ENCODE measurements around the gene OR1E2.

DNA sequence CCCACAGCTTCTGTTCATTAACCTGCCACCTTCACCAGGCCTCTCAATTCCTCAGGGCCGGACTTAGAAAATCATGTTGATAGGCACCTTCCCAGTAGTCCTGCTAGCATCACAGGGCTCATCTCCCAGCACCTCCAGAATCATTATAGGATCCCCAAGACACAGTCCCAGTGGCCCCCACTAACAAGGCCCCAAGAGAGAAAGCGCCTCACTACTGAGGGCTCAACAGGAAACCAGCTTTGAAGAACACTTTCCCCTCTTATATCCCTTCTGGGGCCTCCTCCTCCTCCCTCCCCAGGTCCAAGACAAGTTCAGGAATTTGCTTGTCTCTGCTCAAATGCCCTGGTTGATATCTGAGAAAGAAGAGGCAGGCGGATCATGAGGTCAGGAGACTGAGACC, 22.6 kb downstream of the OR1E2 start, which contains the start of gene OR3A3:
- TF ChIP-seq POLR2A (IDR thresholded peaks at IDR 0.05; ENCODE audit: low read depth, low read length) (no peak), ZNF217 (IDR thresholded peaks at IDR 0.05) (no peak), SIN3A (IDR thresholded peaks at IDR 0.05; ENCODE audit: low read depth, low read length) (no peak), POLR2AphosphoS5 (IDR thresholded peaks at IDR 0.05; ENCODE audit: low read length) (no peak), CREM (IDR thresholded peaks at IDR 0.05; ENCODE audit: low read depth) (no peak), CTCF (IDR thresholded peaks at IDR 0.05 in 2 of 3, conservative IDR thresholded peaks at IDR 0.05 in 1 of 3; ENCODE audit: control insufficient read depth in 2 of 3, extremely low read depth in 1 of 3, insufficient read depth in 1 of 3, low read depth in 3 of 3, low read length in 3 of 3) (no peak), FOXK2 (IDR thresholded peaks at IDR 0.05) (no peak), NR2C1 (IDR thresholded peaks at IDR 0.05) (no peak), PAX5 (IDR thresholded peaks at IDR 0.05; ENCODE audit: borderline replicate concordance, low read depth, low read length) (no peak), TCF12 (IDR thresholded peaks at IDR 0.05; ENCODE audit: low read depth, low read length) (no peak)
- TF ChIP-seq, protein P1, sequence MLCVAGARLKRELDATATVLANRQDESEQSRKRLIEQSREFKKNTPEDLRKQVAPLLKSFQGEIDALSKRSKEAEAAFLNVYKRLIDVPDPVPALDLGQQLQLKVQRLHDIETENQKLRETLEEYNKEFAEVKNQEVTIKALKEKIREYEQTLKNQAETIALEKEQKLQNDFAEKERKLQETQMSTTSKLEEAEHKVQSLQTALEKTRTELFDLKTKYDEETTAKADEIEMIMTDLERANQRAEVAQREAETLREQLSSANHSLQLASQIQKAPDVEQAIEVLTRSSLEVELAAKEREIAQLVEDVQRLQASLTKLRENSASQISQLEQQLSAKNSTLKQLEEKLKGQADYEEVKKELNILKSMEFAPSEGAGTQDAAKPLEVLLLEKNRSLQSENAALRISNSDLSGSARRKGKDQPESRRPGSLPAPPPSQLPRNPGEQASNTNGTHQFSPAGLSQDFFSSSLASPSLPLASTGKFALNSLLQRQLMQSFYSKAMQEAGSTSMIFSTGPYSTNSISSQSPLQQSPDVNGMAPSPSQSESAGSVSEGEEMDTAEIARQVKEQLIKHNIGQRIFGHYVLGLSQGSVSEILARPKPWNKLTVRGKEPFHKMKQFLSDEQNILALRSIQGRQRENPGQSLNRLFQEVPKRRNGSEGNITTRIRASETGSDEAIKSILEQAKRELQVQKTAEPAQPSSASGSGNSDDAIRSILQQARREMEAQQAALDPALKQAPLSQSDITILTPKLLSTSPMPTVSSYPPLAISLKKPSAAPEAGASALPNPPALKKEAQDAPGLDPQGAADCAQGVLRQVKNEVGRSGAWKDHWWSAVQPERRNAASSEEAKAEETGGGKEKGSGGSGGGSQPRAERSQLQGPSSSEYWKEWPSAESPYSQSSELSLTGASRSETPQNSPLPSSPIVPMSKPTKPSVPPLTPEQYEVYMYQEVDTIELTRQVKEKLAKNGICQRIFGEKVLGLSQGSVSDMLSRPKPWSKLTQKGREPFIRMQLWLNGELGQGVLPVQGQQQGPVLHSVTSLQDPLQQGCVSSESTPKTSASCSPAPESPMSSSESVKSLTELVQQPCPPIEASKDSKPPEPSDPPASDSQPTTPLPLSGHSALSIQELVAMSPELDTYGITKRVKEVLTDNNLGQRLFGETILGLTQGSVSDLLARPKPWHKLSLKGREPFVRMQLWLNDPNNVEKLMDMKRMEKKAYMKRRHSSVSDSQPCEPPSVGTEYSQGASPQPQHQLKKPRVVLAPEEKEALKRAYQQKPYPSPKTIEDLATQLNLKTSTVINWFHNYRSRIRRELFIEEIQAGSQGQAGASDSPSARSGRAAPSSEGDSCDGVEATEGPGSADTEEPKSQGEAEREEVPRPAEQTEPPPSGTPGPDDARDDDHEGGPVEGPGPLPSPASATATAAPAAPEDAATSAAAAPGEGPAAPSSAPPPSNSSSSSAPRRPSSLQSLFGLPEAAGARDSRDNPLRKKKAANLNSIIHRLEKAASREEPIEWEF (IDR thresholded peaks at IDR 0.05; ENCODE audit: insufficient replicate concordance, low read depth, low read length): no peak
